ENCODE data around the gene PTPRB.

DNA sequence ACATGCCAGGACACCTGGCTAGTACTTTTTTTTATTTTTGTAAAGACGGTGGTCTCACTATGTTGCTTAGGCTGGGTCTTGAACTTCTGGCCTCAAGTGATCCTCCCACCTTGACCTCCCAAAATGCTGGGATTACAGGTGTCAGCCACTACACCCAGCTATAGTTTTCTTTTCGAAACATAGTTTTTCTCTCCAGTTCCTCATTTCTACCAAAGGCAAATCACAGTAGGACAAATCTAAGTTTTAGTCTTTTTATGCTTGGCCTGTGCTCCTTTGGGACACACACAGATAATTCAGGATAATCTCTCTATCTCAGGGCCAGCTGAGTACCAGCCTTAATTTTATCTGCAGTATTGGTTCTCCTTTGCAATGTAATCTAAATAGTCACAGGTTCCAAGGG is 170.5 kb downstream of the PTPRB start:
- TF ChIP-seq, protein P1, sequence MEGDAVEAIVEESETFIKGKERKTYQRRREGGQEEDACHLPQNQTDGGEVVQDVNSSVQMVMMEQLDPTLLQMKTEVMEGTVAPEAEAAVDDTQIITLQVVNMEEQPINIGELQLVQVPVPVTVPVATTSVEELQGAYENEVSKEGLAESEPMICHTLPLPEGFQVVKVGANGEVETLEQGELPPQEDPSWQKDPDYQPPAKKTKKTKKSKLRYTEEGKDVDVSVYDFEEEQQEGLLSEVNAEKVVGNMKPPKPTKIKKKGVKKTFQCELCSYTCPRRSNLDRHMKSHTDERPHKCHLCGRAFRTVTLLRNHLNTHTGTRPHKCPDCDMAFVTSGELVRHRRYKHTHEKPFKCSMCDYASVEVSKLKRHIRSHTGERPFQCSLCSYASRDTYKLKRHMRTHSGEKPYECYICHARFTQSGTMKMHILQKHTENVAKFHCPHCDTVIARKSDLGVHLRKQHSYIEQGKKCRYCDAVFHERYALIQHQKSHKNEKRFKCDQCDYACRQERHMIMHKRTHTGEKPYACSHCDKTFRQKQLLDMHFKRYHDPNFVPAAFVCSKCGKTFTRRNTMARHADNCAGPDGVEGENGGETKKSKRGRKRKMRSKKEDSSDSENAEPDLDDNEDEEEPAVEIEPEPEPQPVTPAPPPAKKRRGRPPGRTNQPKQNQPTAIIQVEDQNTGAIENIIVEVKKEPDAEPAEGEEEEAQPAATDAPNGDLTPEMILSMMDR (IDR thresholded peaks at IDR 0.05), result no peak
- TF ChIP-seq POLR2A (IDR thresholded peaks at IDR 0.05), result no peak
